CD14-positive monocyte (primary cell): Measurements from ENCODE around the gene NLK. TPM values are rescaled to one million over a fixed set of nuclear protein-coding genes. Genes with fewer than 3 reads are reported as not detected.
A peak's percentile ranks its signal among the peaks of the same experiment; 100 is the strongest.

ENCODE experiments used
- DNase-seq, 3 donors: peaks; one replicate each; pipeline ENCODE4 v3.0.0-alpha.2; 2011 to 2022
- H2AFZ ChIP-seq: 2 replicates; pipeline ENCODE4 v1.6.0; 2012; ENCODE audit warnings: mild to moderate bottlenecking, low read depth, low read length, inconsistent platforms; ENCODE audit not compliant: insufficient read depth, poor library complexity, severe bottlenecking
- H3K27ac ChIP-seq, 2 donors: 1 replicate in 1 of 2; 2 replicates in 1 of 2; pipeline ENCODE4 v1.5.1; 2012 to 2013; ENCODE audit warnings: low read length in 2 of 2, control low read depth in 1 of 2, inconsistent platforms in 1 of 2, low read depth in 1 of 2, mild to moderate bottlenecking in 1 of 2
- H3K27me3 ChIP-seq, 2 donors: one replicate each; pipeline versions ENCODE4 v1.6.0 to v1.6.1; 2011 to 2013; ENCODE audit warnings: low read length in 2 of 2; ENCODE audit not compliant: control insufficient read depth in 2 of 2, insufficient read depth in 2 of 2
- H3K36me3 ChIP-seq, 2 donors: replicated peaks in 1 of 2; 1 replicate in 1 of 2; 2 replicates in 1 of 2; pipeline versions ENCODE4 v1.5.1 to v1.6.1; 2012 to 2013; ENCODE audit warnings: low read length in 2 of 2, control low read depth in 1 of 2, inconsistent platforms in 1 of 2, mild to moderate bottlenecking in 1 of 2; ENCODE audit not compliant: insufficient read depth in 2 of 2, control insufficient read depth in 1 of 2
- H3K4me1 ChIP-seq, 2 donors: 1 replicate in 1 of 2; 2 replicates in 1 of 2; pipeline versions ENCODE4 v1.5.1 to v1.6.1; 2012 to 2013; ENCODE audit warnings: low read length in 2 of 2, control low read depth in 1 of 2, inconsistent platforms in 1 of 2, mild to moderate bottlenecking in 1 of 2, moderate library complexity in 1 of 2; ENCODE audit not compliant: insufficient read depth in 2 of 2, control insufficient read depth in 1 of 2
- H3K4me2 ChIP-seq: replicated peaks from 2 replicates; pipeline ENCODE3; 2012; ENCODE audit warnings: low read length, moderate library complexity, mild to moderate bottlenecking; ENCODE audit not compliant: poor library complexity, severe bottlenecking; ENCODE audit errors: extremely low read depth
- H3K4me3 ChIP-seq, 3 experiments: fragments of 200-600 bp in 1 of 3; sonication (generic) in 1 of 3; replicated peaks in 1 of 3; 1 replicate in 2 of 3; 2 replicates in 1 of 3; pipeline ENCODE4 v1.5.1; 2011 to 2013; ENCODE audit warnings: low read length in 3 of 3, mild to moderate bottlenecking in 3 of 3, control low read depth in 2 of 3, low read depth in 2 of 3, inconsistent platforms in 1 of 3, moderate library complexity in 1 of 3
- H3K79me2 ChIP-seq: 2 replicates; pipeline ENCODE4 v1.6.0; 2012; ENCODE audit warnings: mild to moderate bottlenecking, control low read depth, inconsistent platforms, low read length, moderate library complexity; ENCODE audit not compliant: insufficient read depth
- H3K9ac ChIP-seq: 2 replicates; pipeline ENCODE4 v1.6.0; 2017; ENCODE audit warnings: low read length, mild to moderate bottlenecking; ENCODE audit not compliant: insufficient read depth, poor library complexity, severe bottlenecking
- H3K9me3 ChIP-seq, 2 donors: replicated peaks in 1 of 2; 1 replicate in 1 of 2; 2 replicates in 1 of 2; pipeline versions ENCODE4 v1.5.1 to v1.6.1; 2012 to 2013; ENCODE audit warnings: low read length in 2 of 2, control low read depth in 1 of 2; ENCODE audit not compliant: control insufficient read depth in 1 of 2, insufficient read depth in 1 of 2
- H4K20me1 ChIP-seq: 2 replicates; pipeline ENCODE4 v1.6.0; 2012; ENCODE audit warnings: mild to moderate bottlenecking, low read length, control low read depth, moderate library complexity; ENCODE audit not compliant: insufficient read depth
- H3K27ac Mint-ChIP-seq, 7 donors: one replicate each; pipeline ENCODE4 v1.8.0; 2020; ENCODE audit warnings: mild to moderate bottlenecking in 7 of 7, mixed read lengths in 7 of 7, moderate library complexity in 6 of 7, inconsistent platforms in 2 of 7
- H3K27me3 Mint-ChIP-seq, 3 donors: one replicate each; pipeline ENCODE4 v1.8.0; 2021 to 2022; ENCODE audit warnings: low read depth in 3 of 3, mild to moderate bottlenecking in 3 of 3, mixed read lengths in 3 of 3, moderate library complexity in 3 of 3, inconsistent platforms in 1 of 3
- H3K36me3 Mint-ChIP-seq, 2 donors: one replicate each; pipeline ENCODE4 v1.8.0; 2020; ENCODE audit warnings: mixed read lengths in 2 of 2, inconsistent platforms in 1 of 2, mild to moderate bottlenecking in 1 of 2
- H3K4me1 Mint-ChIP-seq: one replicate; pipeline ENCODE4 v1.8.0; 2020; ENCODE audit warnings: mild to moderate bottlenecking, mixed read lengths
- H3K4me3 Mint-ChIP-seq, 2 donors: one replicate each; pipeline ENCODE4 v1.8.0; 2020; ENCODE audit warnings: mild to moderate bottlenecking in 2 of 2, mixed read lengths in 2 of 2, moderate library complexity in 1 of 2
- H3K9me3 Mint-ChIP-seq, 7 donors: one replicate each; pipeline ENCODE4 v1.8.0; 2020 to 2022; ENCODE audit warnings: mixed read lengths in 7 of 7, mild to moderate bottlenecking in 6 of 7, moderate library complexity in 6 of 7, inconsistent platforms in 2 of 7
- CTCF ChIP-seq: fragments of 200-600 bp; IDR thresholded peaks from one replicate; pipeline ENCODE4 v1.8.0; 2022; ENCODE audit warnings: antibody characterized with exemption, mild to moderate bottlenecking
- WGBS: methylation state at CpG from one replicate; pipeline ENCODE4 v1.1.5; 2013; ENCODE audit warnings: missing lambda C conversion rate; ENCODE audit not compliant: insufficient coverage; 5-methylcytosine and 5-hydroxymethylcytosine counted together
- intact Hi-C, 2 donors: fragments of 100-400 bp; cut with micrococcal nuclease; formaldehyde crosslinking; loops; one replicate each; pipeline versions ENCODE4 v1.15.0 to v1.15.1; 2023
- polyA plus RNA-seq, 3 donors: library from polyadenylated mRNA; depleted of rRNA in 1 of 3; unstranded in 2 of 3; stranded (reverse) in 1 of 3; fragments of 300-500 nt in 2 of 3; fragments of >200 nt in 1 of 3; fragmentation: Illumina TruSeq in 2 of 3; gene quantifications; 1 replicate in 2 of 3; 2 replicates in 1 of 3; pipeline ENCODE4 v1.2.3, GENCODE V29; 2012 to 2021

The NLK gene
- polyA plus RNA-seq, 3 donors = 1.7 to 6.5 (median 2.0) TPM

- Histone ChIP-seq H3K27ac (no peak overlapping the region), H3K9me3 (no peaks in the 10 kb centered on the region), H3K4me3 (no peak overlapping the region), H3K27me3 (no peaks in the 10 kb centered on the region), H3K9ac (no peak overlapping the region), H2AFZ (no peak overlapping the region), H3K4me1 (no peaks in the 10 kb centered on the region), H3K79me2 (no peaks in the 10 kb centered on the region), H3K36me3 (no peaks in the 10 kb centered on the region), H3K4me2 (no peak overlapping the region), H4K20me1 (no peaks in the 10 kb centered on the region)
- intact Hi-C loops = no loop called here
- no CpG with 5 or more reads among the region's 3 CpGs for WGBS
- H3K27me3 Mint-ChIP-seq = peaks cover 0 to 3% (median 0%) of the 10 kb centered on the region in 3 donors
- peaks cover 6% of the 10 kb centered on the region for H3K4me1 Mint-ChIP-seq
- H3K4me3 Mint-ChIP-seq = no peak overlapping the region
- H3K36me3 Mint-ChIP-seq = no peaks in the 10 kb centered on the region
- DNase-seq = no peak
- no peaks in the 10 kb centered on the region for H3K9me3 Mint-ChIP-seq
- TF ChIP-seq CTCF = no peak
- H3K27ac Mint-ChIP-seq = peak overlapping the region in 1 of 7 donors; percentile 38
Observed at GRCh38 chr17:28204244-28204643, 161.8 kb downstream of the NLK start.

GRCh38 chr17:28204751-28205150 lies 162.3 kb downstream of the NLK start:
- H3K27me3 ChIP-seq = no peaks in the 10 kb centered on the region
- H3K27ac ChIP-seq = no peak overlapping the region
- DNase-seq = no peak
- Mint-ChIP-seq H3K4me3 (no peak overlapping the region), H3K4me1 (peaks cover 6% of the 10 kb centered on the region), H3K36me3 (no peaks in the 10 kb centered on the region), H3K27me3 (peaks cover 0 to 3% (median 0%) of the 10 kb centered on the region in 3 donors), H3K27ac (no peak overlapping the region), H3K9me3 (no peaks in the 10 kb centered on the region)
- H3K9me3 ChIP-seq = no peaks in the 10 kb centered on the region
- intact Hi-C loops = no loop called here
- no peak overlapping the region for H3K4me3 ChIP-seq
- no peak overlapping the region for H3K9ac ChIP-seq
- H3K79me2 ChIP-seq = no peaks in the 10 kb centered on the region
- no peak overlapping the region for H3K4me2 ChIP-seq
- no peaks in the 10 kb centered on the region for H4K20me1 ChIP-seq
- no peaks in the 10 kb centered on the region for H3K36me3 ChIP-seq
- H2AFZ ChIP-seq = no peak overlapping the region
- no peak for TF ChIP-seq CTCF
- H3K4me1 ChIP-seq = no peaks in the 10 kb centered on the region
- WGBS = no CpG with 5 or more reads among the region's 1 CpG
